Cerebellar nuclear complex (tissue), 1 donor: ENCODE measurements around the gene ZNF90.
A peak's percentile ranks its signal among the peaks of the same experiment; 100 is the strongest.
"Not testable (repeated sequence)": the region's sequence is repeated elsewhere in the genome, so short reads cannot be mapped to it uniquely, and the experiment has no call there.

ENCODE experiments used
- DNase-seq, 2 experiments: peaks; one replicate each; lab custom pipeline; 2025; lab: John Stamatoyannopoulos, UW

The ZNF90 gene

DNA sequence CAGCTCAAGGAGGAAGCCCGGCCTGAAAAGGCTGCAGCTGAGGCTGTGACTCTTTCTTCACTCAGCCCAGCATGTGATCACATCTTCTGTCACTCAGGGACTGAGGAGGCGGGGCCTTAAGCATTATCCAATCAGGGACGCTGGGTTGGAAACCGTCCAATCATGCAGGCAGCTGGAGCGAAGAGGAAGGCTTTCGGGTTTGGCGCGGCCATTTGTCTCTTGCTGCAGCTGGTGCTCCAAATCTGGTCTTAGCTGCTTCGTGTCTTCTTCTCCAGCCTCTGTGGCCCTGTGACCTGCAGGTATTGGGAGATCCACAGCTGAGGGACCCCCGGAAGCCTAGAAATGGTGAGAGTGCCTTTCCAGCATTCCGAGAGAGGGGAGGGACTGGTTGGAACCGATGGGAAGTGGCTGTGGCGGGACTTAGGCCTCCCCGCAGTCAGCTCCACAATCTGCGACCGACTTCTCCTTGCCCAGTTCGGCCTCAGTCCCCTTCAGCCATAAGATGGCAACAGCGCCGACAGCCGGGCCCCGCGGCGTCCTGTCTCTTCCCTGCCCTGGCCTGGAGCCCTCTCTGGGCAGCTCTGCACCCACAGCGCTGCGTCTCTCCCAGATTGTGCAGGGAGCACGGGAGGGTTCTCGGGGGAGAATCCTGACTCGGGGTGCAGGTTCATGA, at the start of gene ZNF90:
ZNF90 (plus strand) TSS at position 210 of the 673 bp plus-strand sequence; CDS start at position 343, 133 bp downstream.
- DNase-seq, result peak; percentile 82 to 87

DNA sequence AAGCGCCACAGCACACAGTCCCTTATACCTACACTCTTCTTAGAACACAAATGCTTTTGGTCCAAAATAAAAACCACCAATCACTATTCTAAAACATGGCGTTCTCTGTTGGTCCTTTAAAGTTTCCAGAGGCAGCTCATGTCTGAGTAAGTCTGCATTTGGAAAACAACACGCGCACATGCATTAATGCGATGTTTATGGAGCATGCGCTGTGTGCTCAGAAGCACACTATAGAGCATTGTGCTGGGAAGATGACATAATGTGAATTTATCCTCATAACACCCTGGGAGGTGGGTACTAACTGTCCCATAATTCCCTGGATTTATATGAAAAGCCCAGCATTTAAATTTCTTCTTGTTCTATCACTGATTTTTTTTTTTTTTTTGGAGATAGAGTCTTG, 49.2 kb upstream of the ZNF90 start:
- DNase-seq, result no peak

GRCh38 chr19:20035935-20036334, 41.9 kb upstream of the ZNF90 start:
- no peak for DNase-seq

- no peak for DNase-seq
Measured at GRCh38 chr19:20038358-20039202, 39.2 kb upstream of the ZNF90 start.

GRCh38 chr19:20039203-20039723, 38.5 kb upstream of the ZNF90 start, which contains the start of gene ZNF682:
ZNF682 (minus strand) TSS chr19:20039505; CDS start chr19:20039345, 160 bp downstream.
- DNase-seq, result peak; percentile 52 to 83

GRCh38 chr19:20044663-20045062, 33.1 kb upstream of the ZNF90 start:
- no peak for DNase-seq

DNA sequence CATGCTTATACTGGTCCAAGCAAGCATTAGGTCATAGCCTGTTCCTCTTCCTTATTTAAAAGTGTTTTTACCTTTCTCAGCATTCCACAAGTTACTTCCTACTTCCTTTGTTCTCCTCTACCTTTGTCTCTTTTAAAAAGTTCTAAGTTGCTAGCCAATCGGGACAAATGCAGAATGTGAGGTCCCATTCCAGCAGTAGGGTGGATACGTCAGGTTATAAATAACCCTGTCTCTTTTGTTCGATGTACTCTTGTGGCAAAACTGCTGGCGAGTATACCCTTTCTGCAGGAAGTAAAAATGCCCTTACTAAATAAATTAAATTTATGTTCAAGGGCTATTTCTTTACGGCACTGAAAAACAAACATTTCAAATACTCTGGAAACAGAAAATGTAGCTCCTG, 32.1 kb upstream of the ZNF90 start:
- DNase-seq, result not testable (repeated sequence)

GRCh38 chr19:20051841-20052768, 25.7 kb upstream of the ZNF90 start:
- peak; percentile 98 to 99 for DNase-seq

GRCh38 chr19:20058738-20059137, 19.1 kb upstream of the ZNF90 start:
- DNase-seq, result not testable (repeated sequence)

DNA sequence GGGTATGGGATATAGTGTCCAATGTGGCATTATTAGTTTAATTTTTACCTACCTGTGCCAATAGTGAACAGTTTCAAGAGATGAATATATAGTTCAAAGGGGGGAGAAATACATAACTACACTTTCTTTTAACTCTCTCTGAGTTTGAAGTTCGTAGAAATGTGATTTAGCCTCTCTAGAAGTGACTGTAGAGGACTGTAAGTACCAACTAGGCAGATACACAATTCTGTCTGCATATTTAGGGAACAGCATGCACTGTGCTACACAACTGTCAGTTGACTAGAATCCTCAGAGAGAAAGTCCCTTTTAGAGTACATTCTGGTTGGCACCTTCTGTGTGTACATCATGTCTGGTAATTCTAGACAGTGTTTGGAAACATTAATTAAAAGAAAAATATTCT, 17.5 kb upstream of the ZNF90 start:
- no peak for DNase-seq

DNA sequence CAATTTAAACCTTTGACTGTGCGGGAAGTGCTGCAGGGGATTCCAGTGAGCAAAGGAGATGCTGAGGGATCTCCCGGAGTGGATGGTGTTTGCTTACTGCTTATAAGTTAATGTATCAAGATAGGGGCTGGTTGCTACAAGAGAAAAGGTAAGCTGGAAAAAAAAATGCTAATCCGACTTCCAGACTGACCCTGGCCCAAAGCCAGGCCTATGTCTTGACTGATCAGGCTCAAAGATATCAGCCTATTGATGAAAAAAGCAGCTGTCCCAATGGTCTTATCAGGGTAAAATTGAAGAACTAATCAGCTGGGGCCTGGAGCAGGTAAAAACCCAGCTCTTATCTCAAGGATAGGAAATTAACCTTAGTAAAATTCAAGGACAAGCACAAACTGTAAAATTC, 10.9 kb upstream of the ZNF90 start:
- DNase-seq, result no peak

DNA sequence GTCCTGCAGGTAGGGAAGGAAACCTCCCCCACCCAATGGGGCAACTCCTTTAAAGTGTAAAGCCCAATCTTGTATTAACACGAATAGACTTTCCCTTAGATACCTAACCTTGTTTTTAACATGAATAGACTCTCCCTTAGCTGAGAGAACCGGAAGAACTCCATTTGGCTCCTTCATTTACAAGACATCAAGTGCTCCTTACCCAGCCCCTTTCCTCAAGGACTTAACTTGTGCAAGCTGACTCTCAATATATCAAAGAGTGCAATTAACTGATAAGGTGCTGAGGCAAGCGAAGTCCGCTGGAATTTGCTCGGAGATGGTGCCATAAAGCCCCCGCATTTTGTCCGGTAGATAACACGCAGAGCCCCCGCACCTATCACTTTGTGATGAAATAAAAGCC, 9.9 kb upstream of the ZNF90 start:
- no peak for DNase-seq

GRCh38 chr19:20068559-20068958, 9.2 kb upstream of the ZNF90 start:
- not testable (repeated sequence) for DNase-seq

GRCh38 chr19:20070691-20071090, 7.1 kb upstream of the ZNF90 start:
- DNase-seq, result no peak

DNA sequence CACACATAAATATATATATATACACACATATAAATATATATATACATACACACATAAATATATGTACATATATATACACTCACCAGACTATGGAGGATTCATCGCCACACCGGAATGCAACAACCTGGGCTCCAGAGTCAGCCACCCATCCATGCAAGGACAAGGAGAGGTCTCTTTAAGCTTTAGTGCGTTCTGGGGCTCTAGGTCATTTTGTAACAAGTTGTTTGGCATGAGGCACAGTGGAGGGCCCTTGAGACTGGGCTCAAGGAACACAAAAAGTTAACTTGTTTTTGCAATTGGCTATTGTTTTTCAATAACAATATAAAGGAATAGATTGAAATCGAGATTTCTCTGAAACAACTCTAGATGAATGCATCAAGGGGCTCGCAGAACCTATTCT, 4.9 kb upstream of the ZNF90 start:
- DNase-seq, result no peak

GRCh38 chr19:20078581-20079031, 806 bp downstream of the ZNF90 start:
- DNase-seq, result no peak

GRCh38 chr19:20079476-20079875, 1.7 kb downstream of the ZNF90 start:
- DNase-seq, result no peak

DNA sequence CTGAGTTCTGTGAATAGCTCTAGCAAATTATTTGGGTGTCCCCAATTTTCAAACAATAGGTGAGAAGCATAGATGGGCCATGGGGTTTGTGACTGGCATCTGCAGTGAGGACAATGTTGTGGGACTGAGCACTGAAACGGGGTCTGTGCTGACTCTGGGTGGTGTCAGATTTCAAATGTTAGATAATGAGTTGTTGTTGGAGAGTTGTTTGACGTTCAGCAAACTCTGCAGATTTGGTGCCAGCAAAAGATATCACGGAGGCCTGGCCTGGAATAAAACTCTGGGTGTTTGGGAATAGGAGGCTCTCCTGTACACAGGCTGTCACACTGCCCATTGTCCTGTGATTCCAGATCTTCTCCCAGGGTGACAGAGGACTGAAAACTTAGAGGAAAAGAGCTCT, 2.9 kb downstream of the ZNF90 start:
- no peak for DNase-seq

DNA sequence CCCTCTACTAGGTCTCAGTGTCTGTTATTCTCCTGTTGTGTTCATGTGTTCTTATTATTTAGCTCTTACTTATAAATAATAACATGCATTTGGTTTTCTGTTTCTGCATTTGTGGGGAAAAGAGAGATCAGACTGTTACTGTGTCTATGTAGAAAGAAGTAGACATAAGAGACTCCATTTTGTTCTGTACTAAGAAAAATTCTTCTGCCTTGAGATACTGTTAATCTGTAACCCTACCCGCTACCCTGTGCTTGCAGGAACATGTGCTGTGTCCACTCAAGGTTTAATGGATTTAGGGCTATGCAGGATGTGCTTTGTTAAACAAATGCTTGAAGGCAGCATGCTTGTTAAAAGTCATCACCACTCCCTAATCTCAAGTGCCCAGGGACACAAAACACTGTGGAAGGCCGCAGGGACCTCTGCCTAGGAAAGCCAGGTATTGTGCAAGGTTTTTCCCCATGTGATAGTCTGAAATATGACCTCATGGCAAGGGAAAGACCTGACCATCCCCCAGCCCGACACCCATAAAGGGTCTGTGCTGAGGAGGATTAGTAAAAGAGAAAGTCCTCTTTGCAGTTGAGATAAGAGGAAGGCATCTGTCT, 4.5 kb downstream of the ZNF90 start:
- not testable (repeated sequence) for DNase-seq

DNA sequence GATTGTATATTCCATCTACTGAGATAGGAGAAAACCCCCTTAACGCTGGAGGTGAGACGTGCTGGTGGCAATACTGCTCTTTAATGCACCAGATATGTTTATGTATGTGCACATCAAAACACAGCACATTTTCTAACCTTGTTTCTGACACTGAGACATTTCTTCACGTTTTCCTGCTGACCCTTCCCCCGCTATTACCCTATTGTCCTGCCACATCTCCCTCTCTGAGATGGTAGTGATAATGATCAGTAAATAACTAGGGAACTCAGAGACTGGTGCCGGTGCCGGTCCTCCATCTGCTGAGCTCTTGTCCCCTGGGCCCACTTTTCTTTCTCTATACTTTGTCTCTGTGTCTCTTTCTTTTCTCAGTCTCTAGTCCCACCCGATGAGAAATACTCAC, 5.1 kb downstream of the ZNF90 start:
- DNase-seq, result not testable (repeated sequence)

DNA sequence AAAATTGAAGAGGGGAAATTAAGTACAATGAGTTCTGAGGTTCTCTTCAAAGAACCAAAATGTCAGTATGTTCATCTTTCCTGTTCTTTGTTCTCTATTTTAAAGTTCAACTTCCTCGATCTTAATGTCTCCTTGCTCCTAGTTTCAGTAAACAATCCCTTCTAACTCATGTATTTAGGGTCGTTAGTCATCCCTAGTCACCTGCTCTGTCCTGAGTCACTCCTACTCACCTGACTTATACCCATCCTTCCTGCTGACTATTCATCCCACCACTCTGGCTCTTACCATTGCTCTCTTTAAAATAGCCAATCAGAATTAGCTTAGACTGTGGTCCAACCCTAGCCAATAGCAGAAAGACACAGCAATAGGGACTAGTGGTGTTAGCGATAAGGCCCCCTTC, 24.3 kb downstream of the ZNF90 start:
- no peak for DNase-seq
